HG03521 (cell line): ENCODE data around the gene SCYL1.
A peak's percentile ranks its signal among the peaks of the same experiment; 100 is the strongest.
"Not testable (repeated sequence)": the region's sequence is repeated elsewhere in the genome, so short reads cannot be mapped to it uniquely, and the experiment has no call there.

Source experiments
- ATAC-seq: cut with Tn5 transposase; IDR thresholded peaks from one replicate; pipeline ENCODE4 v1.9.1; 2021; ENCODE audit warnings: mild to moderate bottlenecking, moderate library complexity; ENCODE audit not compliant: unreplicated experiment

SCYL1 gene

GRCh38 chr11:65564879-65565559, 40.1 kb downstream of the SCYL1 start:
- ATAC-seq = not testable (repeated sequence)

GRCh38 chr11:65565624-65566453, 41.0 kb downstream of the SCYL1 start:
- ATAC-seq = no peak

GRCh38 chr11:65569164-65569972, 44.5 kb downstream of the SCYL1 start:
- ATAC-seq = no peak

- peak; percentile 59 for ATAC-seq
These were observed 45.4 kb downstream of the SCYL1 start, which contains the start of gene ZNRD2 for GRCh38 chr11:65569973-65570918. ZNRD2 (plus strand) TSS chr11:65570477; CDS start chr11:65570492, 15 bp downstream.

- ATAC-seq = no peak
These were observed 46.5 kb downstream of the SCYL1 start for GRCh38 chr11:65571420-65571819.

- ATAC-seq = no peak
These were observed 47.1 kb downstream of the SCYL1 start for GRCh38 chr11:65571940-65572339.

- ATAC-seq = no peak
These were observed 47.6 kb downstream of the SCYL1 start, which contains the start of gene FAM89B for GRCh38 chr11:65572356-65573051. FAM89B (plus strand) TSS chr11:65572538; CDS start chr11:65572670, 132 bp downstream.

- ATAC-seq = no peak
These were observed 48.7 kb downstream of the SCYL1 start for GRCh38 chr11:65573391-65574079.

GRCh38 chr11:65574109-65574810, 49.4 kb downstream of the SCYL1 start:
- ATAC-seq = peak; percentile 27

GRCh38 chr11:65574811-65575567, 50.1 kb downstream of the SCYL1 start:
- no peak for ATAC-seq

- ATAC-seq = peak; percentile 26
These were observed 50.8 kb downstream of the SCYL1 start, which contains the start of gene EHBP1L1 for GRCh38 chr11:65575568-65576231. EHBP1L1 (plus strand) TSS chr11:65576053; CDS start chr11:65576303, 250 bp downstream.

- no peak for ATAC-seq
These were observed 51.5 kb downstream of the SCYL1 start for GRCh38 chr11:65576232-65576866.

GRCh38 chr11:65576867-65577755, 52.2 kb downstream of the SCYL1 start:
- ATAC-seq = no peak

GRCh38 chr11:65577756-65578109, 52.9 kb downstream of the SCYL1 start:
- ATAC-seq = no peak

GRCh38 chr11:65578134-65578533, 53.3 kb downstream of the SCYL1 start:
- ATAC-seq = no peak
